Left renal cortex interstitium (tissue), 4 donors: ENCODE data around the gene WIPF1. TPM values are rescaled to one million over a fixed set of nuclear protein-coding genes. Genes with fewer than 3 reads are reported as not detected.
"Not testable (repeated sequence)": the region's sequence is repeated elsewhere in the genome, so short reads cannot be mapped to it uniquely, and the experiment has no call there.

Experiments used
- DNase-seq, 4 donors: peaks; one replicate each; pipeline ENCODE4 v3.0.0-alpha.2; 2013; ENCODE audit warnings: low read depth in 4 of 4, low spot score in 2 of 4, missing footprints in 1 of 4
- polyA plus RNA-seq, 4 donors: library from polyadenylated mRNA; unstranded; fragments of 120-200 nt; gene quantifications; one replicate each; pipeline ENCODE4 v1.2.1, GENCODE V29; 2013; ENCODE audit not compliant: insufficient read length in 4 of 4

Gene WIPF1
- polyA plus RNA-seq, 4 donors = 24.1 to 28.0 (median 26.4) TPM

- DNase-seq = no peak
Observed at GRCh38 chr2:174575124-174575776, 22.4 kb downstream of the WIPF1 start.

DNA sequence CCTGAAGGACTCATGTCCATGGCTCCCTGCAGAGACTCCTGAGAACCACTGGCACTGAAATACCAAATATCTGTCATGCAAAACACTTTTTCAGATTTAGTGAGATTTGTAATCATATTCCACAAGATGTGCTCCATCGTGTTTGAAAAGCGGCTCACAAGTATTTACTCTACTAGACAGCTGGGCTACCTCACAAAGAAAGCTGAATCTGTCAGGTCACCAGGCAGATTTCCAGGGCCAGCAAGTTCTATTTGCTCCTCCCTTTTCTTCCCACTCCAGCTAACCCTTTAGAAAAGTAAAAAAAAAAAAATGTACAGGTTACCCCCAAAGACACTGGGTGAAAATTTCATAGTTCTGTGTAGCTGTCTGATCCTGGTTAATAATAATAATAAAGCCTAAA is 22.9 kb downstream of the WIPF1 start:
- DNase-seq = no peak

GRCh38 chr2:174573621-174574081 is 24.0 kb downstream of the WIPF1 start:
- DNase-seq = no peak

GRCh38 chr2:174572556-174572955 is 25.0 kb downstream of the WIPF1 start:
- no peak for DNase-seq

DNA sequence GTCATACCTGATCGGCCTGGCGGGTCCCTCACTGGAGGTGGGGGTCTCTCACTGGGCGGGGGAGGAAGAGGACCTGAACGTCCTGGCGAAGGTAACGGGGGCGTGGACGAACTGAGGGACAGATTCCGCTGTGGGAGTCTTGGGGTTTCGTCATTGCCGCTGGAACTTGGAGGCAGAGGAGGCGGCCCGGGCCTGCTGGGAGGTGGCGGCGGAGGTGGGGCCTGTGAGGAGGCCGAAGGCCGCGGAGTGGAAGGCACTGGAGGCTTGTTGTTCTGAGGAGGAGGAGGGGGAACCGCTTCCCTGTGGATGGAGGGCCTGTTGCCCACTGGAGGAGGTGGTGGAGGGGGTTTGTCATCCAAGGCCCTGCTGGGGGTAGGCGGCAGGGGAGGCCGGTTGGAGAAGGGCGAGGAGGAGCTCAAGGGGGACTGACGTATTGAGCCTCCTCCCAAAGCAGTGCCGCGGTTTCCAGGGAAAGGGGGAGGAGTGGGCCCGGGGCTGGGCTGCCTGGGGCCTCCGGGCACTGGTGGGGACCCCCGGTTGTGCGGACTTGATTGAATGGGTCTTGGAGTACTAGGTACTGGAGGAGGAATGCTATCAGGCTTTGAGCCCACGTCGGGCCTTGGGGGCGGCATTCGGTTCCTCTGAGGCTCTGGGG is 25.8 kb downstream of the WIPF1 start:
- DNase-seq = no peak

GRCh38 chr2:174570318-174570958 is 27.2 kb downstream of the WIPF1 start:
- DNase-seq = no peak

GRCh38 chr2:174569678-174570077 is 27.9 kb downstream of the WIPF1 start:
- DNase-seq = no peak

DNA sequence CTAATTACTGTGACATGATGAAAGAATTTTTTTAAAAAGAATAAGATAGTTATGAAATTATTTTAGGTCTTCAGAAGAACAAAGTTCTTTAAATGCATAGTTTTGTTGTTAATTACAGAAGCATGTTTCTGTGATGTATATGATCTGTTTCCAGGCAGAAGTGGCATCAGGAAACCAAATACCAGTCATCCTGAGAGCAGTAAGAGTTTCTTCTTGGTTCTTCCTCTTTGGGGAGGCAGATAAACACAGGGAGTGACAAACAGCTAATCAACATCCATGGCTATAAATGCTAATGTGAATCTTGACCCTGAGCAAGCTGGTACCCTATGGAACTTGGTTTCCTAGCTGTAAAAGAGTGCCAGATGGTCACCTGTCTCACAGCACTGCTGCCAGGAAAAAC is 29.2 kb downstream of the WIPF1 start:
- DNase-seq = no peak

- no peak for DNase-seq
Observed at GRCh38 chr2:174566871-174567270, 30.7 kb downstream of the WIPF1 start.

GRCh38 chr2:174563530-174564282 is 33.9 kb downstream of the WIPF1 start:
- DNase-seq = no peak

- no peak for DNase-seq
Observed at GRCh38 chr2:174561972-174562370, 35.6 kb downstream of the WIPF1 start.

DNA sequence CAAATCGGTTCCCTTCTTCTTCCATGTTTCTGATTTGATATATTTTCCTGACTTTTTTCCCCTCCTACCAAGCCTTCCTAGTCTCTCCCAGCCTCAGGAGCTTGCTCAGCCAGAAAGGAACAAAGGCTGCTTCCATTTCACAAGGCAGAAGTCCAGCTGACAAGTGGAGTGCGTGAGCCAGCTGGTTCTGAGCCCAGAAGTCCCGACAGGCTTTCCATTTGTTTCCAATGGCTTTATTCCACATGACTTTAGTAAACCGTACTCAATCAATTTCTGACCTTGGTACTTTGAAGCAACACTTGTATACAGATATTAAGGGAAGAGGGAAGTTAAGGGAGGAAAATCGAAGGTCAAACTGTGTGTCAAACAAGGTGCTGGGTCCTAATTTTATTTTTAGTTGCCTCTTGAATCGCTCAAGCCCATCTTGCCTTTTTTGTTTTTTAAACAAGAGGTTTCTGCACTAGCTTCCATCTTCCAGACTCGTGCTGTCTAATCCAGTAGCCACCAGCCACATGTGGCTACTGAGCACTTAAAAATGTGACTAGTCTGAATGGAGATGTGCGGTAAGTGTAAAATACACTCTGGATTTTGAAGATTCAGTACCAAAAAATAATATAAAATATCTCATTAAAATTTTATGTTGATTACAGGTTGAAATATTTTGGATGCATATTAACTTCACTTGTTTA is 36.2 kb downstream of the WIPF1 start:
- DNase-seq = peak in 2 of 4 donors; percentile 25 to 49

- DNase-seq = no peak
Observed at GRCh38 chr2:174560737-174561136, 36.9 kb downstream of the WIPF1 start.

- no peak for DNase-seq
Observed at GRCh38 chr2:174555998-174556397, 41.6 kb downstream of the WIPF1 start.

DNA sequence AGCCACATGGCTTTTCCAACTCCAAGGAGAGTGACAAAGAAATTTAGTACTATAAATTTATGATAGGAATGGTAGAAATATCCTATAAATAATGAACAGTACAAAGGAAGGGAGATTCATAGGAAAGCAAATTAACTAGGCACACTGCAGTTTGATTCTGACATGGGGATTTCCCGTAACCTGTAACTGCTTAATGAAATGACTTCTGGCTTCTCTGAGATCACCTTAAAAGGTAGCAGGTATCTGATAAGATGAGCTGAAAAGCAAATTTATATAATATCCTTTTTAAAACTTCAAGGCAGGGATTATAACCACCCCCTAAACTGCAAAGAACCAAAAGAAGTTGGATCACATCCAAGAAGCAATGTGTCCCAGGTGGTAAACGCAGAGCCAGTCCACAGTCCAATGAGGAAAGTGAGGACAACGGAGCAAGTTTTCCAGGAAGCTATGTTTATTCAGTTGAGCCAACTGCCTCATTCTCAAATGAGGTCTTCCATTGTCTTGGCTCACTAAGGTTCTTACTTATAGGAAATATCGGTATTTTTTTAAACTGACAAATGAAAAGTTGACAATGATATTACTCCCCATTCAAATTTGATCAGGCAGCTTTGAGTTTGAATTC is 43.0 kb downstream of the WIPF1 start:
- DNase-seq = no peak

- DNase-seq = no peak
Observed at GRCh38 chr2:174553811-174554493, 43.7 kb downstream of the WIPF1 start.

DNA sequence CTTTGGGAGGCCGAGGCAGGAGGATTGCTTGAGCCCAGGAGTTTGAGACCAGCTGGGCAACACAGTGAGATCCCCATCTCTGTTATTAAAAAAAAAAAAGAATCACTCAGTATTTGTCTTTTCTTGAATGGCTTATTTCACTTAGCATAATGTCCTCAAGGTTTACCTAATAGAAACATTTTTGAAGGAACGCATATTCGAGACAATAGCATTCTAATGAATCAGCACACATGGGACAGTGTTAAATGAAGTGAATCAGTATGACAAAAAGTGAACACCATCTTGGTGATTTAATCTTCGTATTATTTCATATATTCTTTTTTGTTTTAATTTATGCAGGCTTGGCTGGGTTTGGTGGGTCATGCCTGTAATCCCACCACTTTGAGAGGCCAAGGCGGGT is 44.7 kb downstream of the WIPF1 start:
- DNase-seq = no peak

GRCh38 chr2:174551697-174552096 is 45.9 kb downstream of the WIPF1 start:
- DNase-seq = no peak

DNA sequence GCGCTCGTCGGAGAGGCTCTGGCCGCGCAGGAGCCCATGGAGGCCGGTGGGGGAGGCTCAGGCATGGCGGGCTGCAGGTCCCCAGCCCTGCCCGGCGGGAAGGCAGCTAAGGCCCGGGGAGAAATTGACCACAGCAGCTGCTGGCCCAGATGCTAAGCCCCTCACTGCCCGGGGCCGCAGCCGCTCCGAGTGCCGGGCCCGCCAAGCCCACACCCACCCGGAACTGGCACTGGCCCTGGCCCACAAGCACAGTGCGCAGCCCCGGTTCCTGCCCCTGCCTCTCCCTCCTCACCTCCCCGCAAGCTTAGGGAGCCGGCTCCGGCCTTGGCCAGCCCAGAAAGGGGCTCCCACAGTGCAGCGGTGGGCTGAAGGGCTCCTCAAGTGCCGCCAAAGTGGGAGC is 49.0 kb downstream of the WIPF1 start:
- DNase-seq = not testable (repeated sequence)

GRCh38 chr2:174548021-174548420 is 49.6 kb downstream of the WIPF1 start:
- not testable (repeated sequence) for DNase-seq
